Adipocyte (in vitro differentiated cells): ENCODE measurements around the gene VWA5B1.

Source experiments
- DNase-seq: peaks from one replicate; pipeline ENCODE4 v3.0.0-alpha.2; 2015; ENCODE audit warnings: low read depth
- H3K27me3 ChIP-seq: replicated peaks from 2 replicates; pipeline ENCODE4 v1.7.0; 2013; ENCODE audit warnings: mild to moderate bottlenecking, low read length, moderate library complexity; ENCODE audit not compliant: control insufficient read depth, insufficient read depth
- H3K36me3 ChIP-seq: 2 replicates; pipeline ENCODE4 v1.7.0; 2013; ENCODE audit warnings: low read length, mild to moderate bottlenecking, moderate library complexity; ENCODE audit not compliant: control insufficient read depth, insufficient read depth, severe bottlenecking
- H3K4me1 ChIP-seq: 2 replicates; pipeline ENCODE4 v1.7.0; 2013; ENCODE audit warnings: mild to moderate bottlenecking, low read length, moderate library complexity; ENCODE audit not compliant: control insufficient read depth, insufficient read depth
- H3K4me3 ChIP-seq: 2 replicates; pipeline ENCODE4 v1.7.0; 2013; ENCODE audit warnings: mild to moderate bottlenecking, low read length, moderate library complexity
- H3K9ac ChIP-seq: 2 replicates; pipeline ENCODE4 v1.7.0; 2013; ENCODE audit warnings: mild to moderate bottlenecking, low read length, moderate library complexity
- H3K9me3 ChIP-seq: 2 replicates; pipeline ENCODE4 v1.7.0; 2013; ENCODE audit warnings: mild to moderate bottlenecking, low read length, moderate library complexity; ENCODE audit not compliant: control insufficient read depth

The VWA5B1 gene

DNA sequence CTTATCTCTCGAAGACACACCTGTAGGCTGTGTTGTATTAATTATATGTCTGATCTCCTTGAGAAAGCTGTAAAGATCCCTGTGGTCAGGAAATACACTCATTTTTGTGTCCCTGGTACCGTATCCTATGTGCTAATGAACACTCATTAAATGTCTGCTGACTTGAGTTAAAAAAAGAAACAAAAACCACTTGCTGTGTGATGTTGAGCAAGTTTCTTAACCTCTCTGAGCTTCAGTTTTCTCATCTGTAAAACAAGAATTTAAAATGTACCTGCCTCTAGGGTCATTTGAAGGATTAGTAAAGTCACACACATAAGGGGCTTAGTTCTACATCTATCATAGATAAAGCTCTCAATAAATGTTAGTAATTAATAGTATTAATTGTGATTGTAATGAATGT is 91.3 kb downstream of the VWA5B1 start:
- no peak overlapping the region for H3K4me3 ChIP-seq
- H3K9me3 ChIP-seq, result no peaks in the 10 kb centered on the region
- H3K27me3 ChIP-seq, result peaks cover 63% of the 10 kb centered on the region
- H3K36me3 ChIP-seq, result no peaks in the 10 kb centered on the region
- peaks cover 12% of the 10 kb centered on the region for H3K4me1 ChIP-seq
- H3K9ac ChIP-seq, result no peak overlapping the region
- no peak for DNase-seq

DNA sequence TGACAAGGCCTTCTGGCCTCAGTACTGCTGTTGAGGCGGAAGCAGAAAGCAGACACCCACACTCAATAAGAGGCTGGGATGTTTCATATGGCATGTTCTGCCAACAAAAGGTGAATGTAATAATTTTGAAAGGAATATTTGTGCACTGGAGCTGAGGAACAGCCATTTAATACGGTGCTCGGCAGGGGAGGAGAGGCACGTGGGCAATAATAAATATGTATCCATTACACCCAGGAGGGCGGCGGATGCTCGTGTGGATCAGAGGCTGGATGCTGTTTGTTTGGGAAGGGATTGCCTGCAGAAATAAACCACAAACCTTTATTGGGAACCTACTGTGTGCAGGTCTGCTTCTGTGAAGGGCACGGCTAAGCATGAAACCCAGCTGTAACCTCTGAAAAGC is 92.0 kb downstream of the VWA5B1 start:
- H3K27me3 ChIP-seq, result peaks cover 66% of the 10 kb centered on the region

GRCh38 chr1:20383631-20384030 is 93.0 kb downstream of the VWA5B1 start:
- Histone ChIP-seq H3K36me3 (no peaks in the 10 kb centered on the region), H3K9me3 (no peaks in the 10 kb centered on the region), H3K27me3 (peaks cover 70% of the 10 kb centered on the region), H3K4me3 (no peak overlapping the region), H3K9ac (no peak overlapping the region), H3K4me1 (peaks cover 12% of the 10 kb centered on the region)
- DNase-seq, result no peak

More for the DNA sequence above, 92.0 kb downstream of the VWA5B1 start:
- H3K9me3 ChIP-seq, result no peaks in the 10 kb centered on the region
- H3K4me3 ChIP-seq, result no peak overlapping the region
- no peak overlapping the region for H3K9ac ChIP-seq
- DNase-seq, result no peak
- no peaks in the 10 kb centered on the region for H3K36me3 ChIP-seq
- H3K4me1 ChIP-seq, result peaks cover 12% of the 10 kb centered on the region

DNA sequence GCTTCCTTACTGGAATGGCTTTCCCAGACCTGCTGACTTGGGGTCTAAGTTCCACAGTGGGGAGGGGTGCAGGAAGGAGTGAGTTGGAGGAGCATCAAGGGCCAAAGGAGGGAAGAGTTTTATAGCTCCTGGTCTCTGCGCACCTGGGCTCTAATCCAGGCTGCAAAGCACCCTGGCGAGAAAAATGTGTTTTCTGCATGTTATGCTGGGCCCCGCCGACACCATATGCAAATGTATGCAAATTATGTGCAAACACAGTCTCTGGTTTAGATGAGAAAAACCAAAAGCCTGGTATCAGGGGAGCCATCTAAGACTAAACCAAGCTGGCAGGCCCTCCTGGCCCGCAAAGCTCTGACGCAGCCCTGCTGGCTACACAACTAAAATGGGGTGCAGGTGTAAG is 95.0 kb downstream of the VWA5B1 start:
- no peak overlapping the region for H3K9ac ChIP-seq
- DNase-seq, result no peak
- H3K4me3 ChIP-seq, result no peak overlapping the region
- no peaks in the 10 kb centered on the region for H3K9me3 ChIP-seq
- no peaks in the 10 kb centered on the region for H3K36me3 ChIP-seq
- H3K4me1 ChIP-seq, result peaks cover 6% of the 10 kb centered on the region
- H3K27me3 ChIP-seq, result peaks cover 73% of the 10 kb centered on the region

GRCh38 chr1:20386323-20387081 is 95.8 kb downstream of the VWA5B1 start:
- Histone ChIP-seq H3K4me1 (no peaks in the 10 kb centered on the region), H3K9ac (no peak overlapping the region), H3K4me3 (no peak overlapping the region), H3K27me3 (peaks cover 82% of the 10 kb centered on the region), H3K9me3 (no peaks in the 10 kb centered on the region), H3K36me3 (no peaks in the 10 kb centered on the region)
- DNase-seq, result no peak

- Histone ChIP-seq H3K4me3 (no peak overlapping the region), H3K27me3 (peaks cover 78% of the 10 kb centered on the region), H3K9ac (no peak overlapping the region), H3K36me3 (no peaks in the 10 kb centered on the region), H3K4me1 (no peaks in the 10 kb centered on the region), H3K9me3 (peaks cover 15% of the 10 kb centered on the region)
- no peak for DNase-seq
Observed at GRCh38 chr1:20389571-20389970, 98.9 kb downstream of the VWA5B1 start.

- peaks cover 66% of the 10 kb centered on the region for H3K27me3 ChIP-seq
- peaks cover 27% of the 10 kb centered on the region for H3K9me3 ChIP-seq
- no peaks in the 10 kb centered on the region for H3K4me1 ChIP-seq
- DNase-seq, result no peak
- H3K4me3 ChIP-seq, result no peak overlapping the region
- no peaks in the 10 kb centered on the region for H3K36me3 ChIP-seq
- no peak overlapping the region for H3K9ac ChIP-seq
Observed at GRCh38 chr1:20390589-20391331, 100.1 kb downstream of the VWA5B1 start.

DNA sequence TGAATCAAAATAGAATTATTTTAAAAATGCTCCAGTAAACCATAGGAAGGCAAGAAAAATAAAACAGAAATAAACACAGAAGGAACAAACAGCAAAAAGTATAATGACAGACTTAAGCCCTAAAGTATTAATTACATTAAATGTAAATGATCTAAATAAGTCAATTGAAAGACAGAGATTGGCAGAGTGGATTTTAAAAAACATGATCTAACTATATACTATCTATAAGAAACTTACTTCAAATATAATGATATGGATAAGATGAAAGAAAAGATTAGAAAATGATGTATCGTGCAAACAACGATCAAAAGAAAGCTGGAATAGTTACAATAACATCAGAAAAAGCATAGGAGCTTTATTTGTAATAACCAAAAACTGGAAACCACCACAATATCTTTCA is 104.6 kb downstream of the VWA5B1 start:
- no peak for DNase-seq
- Histone ChIP-seq H3K9ac (no peak overlapping the region), H3K9me3 (peaks cover 36% of the 10 kb centered on the region), H3K4me1 (no peaks in the 10 kb centered on the region), H3K36me3 (no peaks in the 10 kb centered on the region), H3K27me3 (peaks cover 56% of the 10 kb centered on the region), H3K4me3 (no peak overlapping the region)

DNA sequence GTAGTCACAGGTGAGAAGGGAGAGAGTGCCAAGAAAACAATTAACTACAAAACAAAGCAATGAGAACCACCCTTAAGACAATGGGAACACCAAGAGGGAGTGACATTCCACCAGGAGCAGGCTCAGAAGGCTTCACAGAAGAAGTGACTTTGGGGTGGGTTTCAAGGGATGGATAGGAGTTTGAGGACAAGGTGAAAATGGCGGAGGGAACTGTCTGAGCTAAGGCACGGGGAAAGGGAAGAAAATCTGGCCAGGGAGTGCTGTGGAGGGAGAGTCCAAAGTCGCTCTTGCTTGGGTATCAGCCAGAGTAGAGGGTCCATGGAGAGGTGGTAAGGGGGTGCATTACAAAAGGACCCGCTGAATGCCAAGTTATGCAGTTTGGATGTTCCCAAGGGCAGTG is 108.1 kb downstream of the VWA5B1 start:
- no peak overlapping the region for H3K4me3 ChIP-seq
- peaks cover 28% of the 10 kb centered on the region for H3K9me3 ChIP-seq
- no peaks in the 10 kb centered on the region for H3K4me1 ChIP-seq
- H3K9ac ChIP-seq, result no peak overlapping the region
- no peaks in the 10 kb centered on the region for H3K36me3 ChIP-seq
- peaks cover 55% of the 10 kb centered on the region for H3K27me3 ChIP-seq
- no peak for DNase-seq

- Histone ChIP-seq H3K4me3 (no peak overlapping the region), H3K27me3 (peaks cover 60% of the 10 kb centered on the region), H3K9ac (no peak overlapping the region), H3K4me1 (no peaks in the 10 kb centered on the region), H3K9me3 (peaks cover 25% of the 10 kb centered on the region), H3K36me3 (no peaks in the 10 kb centered on the region)
- DNase-seq, result no peak
Observed at GRCh38 chr1:20399196-20399595, 108.5 kb downstream of the VWA5B1 start.

- Histone ChIP-seq H3K36me3 (no peaks in the 10 kb centered on the region), H3K4me1 (no peaks in the 10 kb centered on the region), H3K9ac (no peak overlapping the region), H3K27me3 (peaks cover 64% of the 10 kb centered on the region), H3K9me3 (peaks cover 20% of the 10 kb centered on the region), H3K4me3 (no peak overlapping the region)
- DNase-seq, result no peak
Observed at GRCh38 chr1:20399606-20400180, 109.0 kb downstream of the VWA5B1 start.
